Fibroblast of lung (primary cell): ENCODE data around the gene AGK. TPM values are rescaled to one million over a fixed set of nuclear protein-coding genes. Genes with fewer than 3 reads are reported as not detected.

ENCODE experiments used
- DNase-seq, 2 donors: peaks; one replicate each; pipeline versions ENCODE4 v3.0.0 to v3.0.0-alpha.2; 2010; ENCODE audit warnings: low read depth in 2 of 2
- H2AFZ ChIP-seq: 2 replicates; pipeline ENCODE4 v1.5.1; 2012; ENCODE audit warnings: low read length, control low read depth, inconsistent platforms
- H3K27ac ChIP-seq: 2 replicates; pipeline ENCODE4 v1.5.1; 2011; ENCODE audit warnings: low read length, control low read depth; ENCODE audit not compliant: insufficient read depth
- H3K27me3 ChIP-seq: 2 replicates; pipeline ENCODE4 v1.5.1; 2011; ENCODE audit warnings: mild to moderate bottlenecking, low read length; ENCODE audit not compliant: control insufficient read depth, insufficient read depth
- H3K36me3 ChIP-seq: 2 replicates; pipeline ENCODE4 v1.5.1; 2011; ENCODE audit warnings: low read length; ENCODE audit not compliant: control insufficient read depth, insufficient read depth
- H3K4me1 ChIP-seq: 2 replicates; pipeline ENCODE4 v1.5.1; 2011; ENCODE audit warnings: low read length; ENCODE audit not compliant: control insufficient read depth, insufficient read depth; ENCODE audit errors: extremely low read depth
- H3K4me2 ChIP-seq: 2 replicates; pipeline ENCODE4 v1.5.1; 2011; ENCODE audit warnings: low read length, control low read depth; ENCODE audit not compliant: insufficient read depth; ENCODE audit errors: extremely low read depth
- H3K4me3 ChIP-seq, 4 experiments: fragments of 200-600 bp in 1 of 4; sonication (generic) in 1 of 4; replicated peaks in 1 of 4; 2 replicates each; pipeline ENCODE4 v1.5.1; 2011 to 2016; ENCODE audit warnings: low read length in 4 of 4, low read depth in 3 of 4, mild to moderate bottlenecking in 3 of 4, control low read depth in 2 of 4, inconsistent platforms in 1 of 4, mixed read lengths in 1 of 4; ENCODE audit not compliant: insufficient read depth in 1 of 4; ENCODE audit errors: control extremely low read depth in 1 of 4
- H3K79me2 ChIP-seq: 2 replicates; pipeline ENCODE4 v1.5.1; 2012; ENCODE audit warnings: mild to moderate bottlenecking, low read length, inconsistent platforms; ENCODE audit not compliant: control insufficient read depth, insufficient read depth
- H3K9ac ChIP-seq: 2 replicates; pipeline ENCODE4 v1.5.1; 2011; ENCODE audit warnings: mild to moderate bottlenecking, low read length, control low read depth; ENCODE audit not compliant: insufficient read depth
- H3K9me3 ChIP-seq: 2 replicates; pipeline ENCODE4 v1.5.1; 2012; ENCODE audit warnings: low read depth, low read length; ENCODE audit not compliant: control insufficient read depth, insufficient read depth
- H4K20me1 ChIP-seq: 2 replicates; pipeline ENCODE4 v1.5.1; 2011; ENCODE audit warnings: low read length; ENCODE audit not compliant: control insufficient read depth, insufficient read depth; ENCODE audit errors: extremely low read depth
- EZH2 ChIP-seq: IDR thresholded peaks from 2 replicates; pipeline ENCODE4 v1.5.1; 2012; ENCODE audit warnings: low read length, control low read depth, mild to moderate bottlenecking; ENCODE audit errors: missing control alignments
- polyA plus RNA-seq, 2 donors: library from polyadenylated mRNA; depleted of rRNA in 1 of 2; stranded (reverse) in 1 of 2; unstranded in 1 of 2; fragments of >200 nt; gene quantifications; 2 replicates each; pipeline ENCODE4 v1.2.1, GENCODE V29; 2011 to 2012; ENCODE audit warnings: missing spikeins in 1 of 2
- total RNA-seq: library from RNA; depleted of rRNA; stranded (reverse); fragments of >200 nt; gene quantifications from 2 replicates; pipeline ENCODE4 v1.2.1, GENCODE V29; 2014
- TF ChIP-seq, protein P1 (sequence below), 2 donors: IDR thresholded peaks in 1 of 2; conservative IDR thresholded peaks in 1 of 2; 1 replicate in 1 of 2; 2 replicates in 1 of 2; pipeline ENCODE4 v1.5.1; 2011 to 2012; ENCODE audit warnings: low read length in 2 of 2, control low read depth in 1 of 2, inconsistent platforms in 1 of 2, low read depth in 1 of 2, mild to moderate bottlenecking in 1 of 2

AGK gene
- total and polyA plus RNA-seq, 2 donors (not counting 1 experiment from before 2014, with no cell fraction given), result 20.8 to 42.5 TPM

DNA sequence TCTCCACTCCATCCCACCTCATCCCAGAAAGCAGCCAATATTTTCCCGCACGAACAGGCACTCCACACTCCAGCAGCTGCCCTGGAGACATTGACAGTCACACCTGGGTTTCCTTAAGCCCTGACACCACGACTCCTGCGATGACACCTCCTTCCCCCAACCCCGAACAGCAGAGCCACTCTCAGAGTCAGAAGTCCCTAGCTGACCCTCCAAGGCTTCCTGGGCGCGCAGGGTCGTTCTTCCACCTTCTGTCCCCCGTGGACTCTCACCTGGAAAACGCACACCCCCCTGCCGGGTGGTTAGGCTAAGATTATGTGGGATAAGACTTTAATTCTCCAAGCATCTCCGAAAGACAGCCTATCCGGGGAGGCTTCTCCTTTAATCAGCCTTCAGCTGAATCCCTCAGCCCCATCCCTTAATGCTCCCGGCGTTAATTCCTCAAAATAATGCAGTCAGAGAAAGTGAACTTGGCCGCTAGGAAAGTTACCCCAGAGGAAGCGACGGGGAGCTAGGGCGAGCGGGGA is 149.7 kb downstream of the AGK start:
- no peak overlapping the region for H3K9ac ChIP-seq
- no peaks in the 10 kb centered on the region for H3K36me3 ChIP-seq
- H3K79me2 ChIP-seq, result no peaks in the 10 kb centered on the region
- DNase-seq, result no peak
- H3K9me3 ChIP-seq, result no peaks in the 10 kb centered on the region
- H4K20me1 ChIP-seq, result no peaks in the 10 kb centered on the region
- no peaks in the 10 kb centered on the region for H3K27me3 ChIP-seq
- H3K4me2 ChIP-seq, result peak overlapping the region; percentile 73
- no peak for TF ChIP-seq EZH2
- TF ChIP-seq, protein P1, sequence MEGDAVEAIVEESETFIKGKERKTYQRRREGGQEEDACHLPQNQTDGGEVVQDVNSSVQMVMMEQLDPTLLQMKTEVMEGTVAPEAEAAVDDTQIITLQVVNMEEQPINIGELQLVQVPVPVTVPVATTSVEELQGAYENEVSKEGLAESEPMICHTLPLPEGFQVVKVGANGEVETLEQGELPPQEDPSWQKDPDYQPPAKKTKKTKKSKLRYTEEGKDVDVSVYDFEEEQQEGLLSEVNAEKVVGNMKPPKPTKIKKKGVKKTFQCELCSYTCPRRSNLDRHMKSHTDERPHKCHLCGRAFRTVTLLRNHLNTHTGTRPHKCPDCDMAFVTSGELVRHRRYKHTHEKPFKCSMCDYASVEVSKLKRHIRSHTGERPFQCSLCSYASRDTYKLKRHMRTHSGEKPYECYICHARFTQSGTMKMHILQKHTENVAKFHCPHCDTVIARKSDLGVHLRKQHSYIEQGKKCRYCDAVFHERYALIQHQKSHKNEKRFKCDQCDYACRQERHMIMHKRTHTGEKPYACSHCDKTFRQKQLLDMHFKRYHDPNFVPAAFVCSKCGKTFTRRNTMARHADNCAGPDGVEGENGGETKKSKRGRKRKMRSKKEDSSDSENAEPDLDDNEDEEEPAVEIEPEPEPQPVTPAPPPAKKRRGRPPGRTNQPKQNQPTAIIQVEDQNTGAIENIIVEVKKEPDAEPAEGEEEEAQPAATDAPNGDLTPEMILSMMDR (conservative IDR thresholded peaks at IDR 0.05 in 1 of 2, IDR thresholded peaks at IDR 0.05 in 1 of 2; ENCODE audit: low read depth in 1 of 2, low read length in 2 of 2), result no peak
- H3K4me3 ChIP-seq, result peak overlapping the region in 2 of 4 experiments; percentile 54 to 71
- H3K27ac ChIP-seq, result no peak overlapping the region
- H3K4me1 ChIP-seq, result no peaks in the 10 kb centered on the region
- H2AFZ ChIP-seq, result no peak overlapping the region

DNA sequence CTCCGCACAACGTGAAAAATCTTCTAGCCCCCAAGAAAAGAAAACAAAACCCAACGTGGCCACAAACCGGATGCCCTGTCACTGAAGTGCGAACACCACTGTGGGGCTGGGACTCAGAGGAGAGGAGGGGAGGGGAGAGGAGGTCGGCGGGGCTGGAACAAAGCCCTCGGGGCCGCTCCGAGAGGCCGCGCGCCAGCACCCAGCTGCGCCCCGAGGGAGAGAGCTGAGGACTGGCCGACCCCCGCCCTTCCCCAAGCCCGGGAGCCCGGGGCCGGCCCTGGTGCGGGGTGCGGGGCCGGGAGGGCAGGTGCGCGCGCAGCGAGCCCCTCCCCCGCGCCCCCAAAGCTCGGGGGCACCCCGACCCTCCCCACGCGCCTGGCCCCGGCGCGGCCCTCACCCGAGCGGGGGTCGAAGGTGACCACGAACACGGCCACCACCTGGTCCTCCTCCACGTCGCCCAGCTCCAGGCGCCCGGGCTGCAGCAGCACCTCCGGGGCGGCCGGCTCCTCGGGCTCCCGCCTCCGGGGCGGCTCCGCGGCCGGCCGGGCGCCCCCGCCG is 150.4 kb downstream of the AGK start:
- no peak for TF ChIP-seq EZH2
- TF ChIP-seq, protein P1 (conservative IDR thresholded peaks at IDR 0.05 in 1 of 2, IDR thresholded peaks at IDR 0.05 in 1 of 2; ENCODE audit: low read depth in 1 of 2, low read length in 2 of 2), result no peak
- peak overlapping the region; percentile 36 for H2AFZ ChIP-seq
- no peaks in the 10 kb centered on the region for H3K9me3 ChIP-seq
- H3K79me2 ChIP-seq, result no peaks in the 10 kb centered on the region
- no peaks in the 10 kb centered on the region for H3K27me3 ChIP-seq
- H3K4me2 ChIP-seq, result peak overlapping the region; percentile 66
- no peaks in the 10 kb centered on the region for H3K4me1 ChIP-seq
- H3K36me3 ChIP-seq, result no peaks in the 10 kb centered on the region
- no peaks in the 10 kb centered on the region for H4K20me1 ChIP-seq
- peak overlapping the region; percentile 48 for H3K9ac ChIP-seq
- peak overlapping the region; percentile 55 to 71 (median 60) for H3K4me3 ChIP-seq
- no peak overlapping the region for H3K27ac ChIP-seq
- DNase-seq, result peak; percentile 13 to 27

DNA sequence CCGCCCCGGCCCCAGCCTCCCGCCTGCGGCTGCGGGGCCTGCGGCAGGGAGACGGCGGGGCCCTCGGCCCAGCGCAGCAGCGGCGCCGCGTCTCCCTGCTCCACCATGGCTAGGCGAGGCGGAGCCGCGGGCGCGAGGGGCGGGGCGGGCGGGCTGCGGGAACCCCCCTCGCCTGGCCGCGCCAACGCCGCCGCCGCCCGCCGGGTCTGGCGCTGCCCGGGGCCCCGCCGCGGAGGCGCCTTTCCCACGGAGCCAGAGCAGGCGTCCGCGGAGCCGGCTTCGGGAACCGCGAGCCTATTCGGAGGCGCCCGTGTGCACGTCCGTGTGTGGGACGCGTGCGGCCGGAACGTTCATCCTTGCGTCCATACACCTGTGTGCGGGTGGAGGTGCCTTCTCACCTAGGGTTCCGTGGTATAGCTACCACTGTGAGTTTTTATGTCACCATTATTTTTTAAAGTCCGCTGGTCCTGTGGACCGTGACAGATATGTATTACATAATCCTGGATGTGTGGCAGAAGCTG is 150.9 kb downstream of the AGK start, which contains the start of gene DENND11:
TSS of gene DENND11 (minus strand) at position 120 of the 521 bp plus-strand sequence. CDS start at position 107, 13 bp downstream.
- no peaks in the 10 kb centered on the region for H4K20me1 ChIP-seq
- H3K4me3 ChIP-seq, result peak within 1 kb of the TSS; percentile 59 to 78 (median 67)
- no peaks in the 10 kb centered on the region for H3K27me3 ChIP-seq
- no peaks in the 10 kb centered on the region for H3K36me3 ChIP-seq
- no peaks in the 10 kb centered on the region for H3K79me2 ChIP-seq
- H3K4me1 ChIP-seq, result no peaks in the 10 kb centered on the region
- peak within 1 kb of the TSS; percentile 88 for H3K4me2 ChIP-seq
- DNase-seq, result peak; percentile 18 to 37
- H3K27ac ChIP-seq, result no peak within 1 kb of the TSS
- H3K9me3 ChIP-seq, result no peaks in the 10 kb centered on the region
- H3K9ac ChIP-seq, result peak within 1 kb of the TSS; percentile 55
- H2AFZ ChIP-seq, result peak within 1 kb of the TSS; percentile 84
- TF ChIP-seq, protein P1 (conservative IDR thresholded peaks at IDR 0.05 in 1 of 2, IDR thresholded peaks at IDR 0.05 in 1 of 2; ENCODE audit: low read depth in 1 of 2, low read length in 2 of 2), result no peak
- no peak for TF ChIP-seq EZH2
